Measurements from ENCODE around the gene MPHOSPH6.

GRCh38 chr16:82138478-82139285, 31.3 kb downstream of the MPHOSPH6 start:
- TF ChIP-seq GATA2 (IDR thresholded peaks at IDR 0.05; ENCODE audit: low read depth, low read length) (no peak), GATA3 (IDR thresholded peaks at IDR 0.05; ENCODE audit: low read depth, low read length) (no peak)
